Measurements from ENCODE around the gene SHISA9. TPM values are rescaled to one million over a fixed set of nuclear protein-coding genes. Genes with fewer than 3 reads are reported as not detected.

Gene SHISA9
- total RNA-seq, 4 donors from 2014 or later, result 0.19 TPM; not detected in 3

- 37 to 48% methylated on average over 5 of the region's 6 CpGs for WGBS, 2 donors
- intact Hi-C loops (cut with DNase I), result no loop called here
- Histone ChIP-seq H3K36me3 (no peaks in the 10 kb centered on the region), H3K27ac (no peak overlapping the region), H3K9me3 (no peaks in the 10 kb centered on the region), H3K27me3 (no peaks in the 10 kb centered on the region), H3K4me1 (no peaks in the 10 kb centered on the region), H3K4me3 (no peak overlapping the region)
- TF ChIP-seq POLR2A (IDR thresholded peaks at IDR 0.05), result no peak
- no peak for TF ChIP-seq CTCF (IDR thresholded peaks at IDR 0.05)
- no peak for DNase-seq
Observed at GRCh38 chr16:13030769-13031168, 129.4 kb downstream of the SHISA9 start.

- H3K4me3 ChIP-seq, result no peak overlapping the region
- no peaks in the 10 kb centered on the region for H3K9me3 ChIP-seq
- intact Hi-C loops (cut with DNase I), result no loop called here
- TF ChIP-seq POLR2A (IDR thresholded peaks at IDR 0.05) (no peak), CTCF (IDR thresholded peaks at IDR 0.05) (no peak)
- 81 to 82% methylated on average over 4 to 5 of the region's 5 CpGs for WGBS, 2 donors
- no peaks in the 10 kb centered on the region for H3K4me1 ChIP-seq
- no peak overlapping the region for H3K27ac ChIP-seq
- DNase-seq, result no peak
- no peaks in the 10 kb centered on the region for H3K27me3 ChIP-seq
- H3K36me3 ChIP-seq, result no peaks in the 10 kb centered on the region
Observed at GRCh38 chr16:13032911-13033310, 131.5 kb downstream of the SHISA9 start.

GRCh38 chr16:13036600-13036999 is 135.2 kb downstream of the SHISA9 start:
- Histone ChIP-seq H3K9me3 (no peaks in the 10 kb centered on the region), H3K27me3 (no peaks in the 10 kb centered on the region), H3K4me1 (no peaks in the 10 kb centered on the region), H3K4me3 (no peak overlapping the region), H3K36me3 (no peaks in the 10 kb centered on the region), H3K27ac (no peak overlapping the region)
- WGBS, 2 donors, result 6% methylated on average over 4 of the region's 4 CpGs
- DNase-seq, result no peak
- TF ChIP-seq POLR2A (IDR thresholded peaks at IDR 0.05) (no peak), CTCF (IDR thresholded peaks at IDR 0.05) (no peak)
- intact Hi-C loops (cut with DNase I), result no loop called here

- Histone ChIP-seq H3K27ac (no peak overlapping the region), H3K36me3 (no peaks in the 10 kb centered on the region), H3K9me3 (no peaks in the 10 kb centered on the region), H3K27me3 (no peaks in the 10 kb centered on the region), H3K4me1 (no peaks in the 10 kb centered on the region), H3K4me3 (no peak overlapping the region)
- DNase-seq, result no peak
- 44 to 48% methylated on average over 3 of the region's 3 CpGs for WGBS, 2 donors
- intact Hi-C loops (cut with DNase I), result no loop called here
- TF ChIP-seq POLR2A (IDR thresholded peaks at IDR 0.05), result no peak
Observed at GRCh38 chr16:13038591-13038990, 137.2 kb downstream of the SHISA9 start.

- 8 to 15% methylated on average over 2 of the region's 2 CpGs for WGBS, 2 donors
- intact Hi-C loops (cut with DNase I), result no loop called here
- H3K4me3 ChIP-seq, result no peak overlapping the region
- no peak overlapping the region for H3K27ac ChIP-seq
- no peaks in the 10 kb centered on the region for H3K4me1 ChIP-seq
- H3K27me3 ChIP-seq, result no peaks in the 10 kb centered on the region
- no peaks in the 10 kb centered on the region for H3K9me3 ChIP-seq
- TF ChIP-seq POLR2A (IDR thresholded peaks at IDR 0.05) (no peak), CTCF (IDR thresholded peaks at IDR 0.05) (no peak)
- H3K36me3 ChIP-seq, result no peaks in the 10 kb centered on the region
- no peak for DNase-seq
Observed at GRCh38 chr16:13039526-13039925, 138.1 kb downstream of the SHISA9 start.

GRCh38 chr16:13041180-13041579 is 139.8 kb downstream of the SHISA9 start:
- TF ChIP-seq CTCF (IDR thresholded peaks at IDR 0.05) (no peak), POLR2A (IDR thresholded peaks at IDR 0.05) (no peak)

More at GRCh38 chr16:13041180-13041579, 139.8 kb downstream of the SHISA9 start:
- WGBS, 2 donors, result 29 to 37% methylated on average over 1 of the region's 1 CpG
- DNase-seq, result no peak
- Histone ChIP-seq H3K9me3 (no peaks in the 10 kb centered on the region), H3K4me3 (no peak overlapping the region), H3K27me3 (no peaks in the 10 kb centered on the region), H3K4me1 (no peaks in the 10 kb centered on the region), H3K27ac (no peak overlapping the region), H3K36me3 (no peaks in the 10 kb centered on the region)
- intact Hi-C loops (cut with DNase I), result no loop called here
